NCI-H187 (cell line): ENCODE data around the gene NDUFAF8.
"Not testable (repeated sequence)": the region's sequence is repeated elsewhere in the genome, so short reads cannot be mapped to it uniquely, and the experiment has no call there.

Experiments
- DNase-seq, 2 experiments: peaks; one replicate each; lab custom pipeline; 2025; lab: John Stamatoyannopoulos, UW

NDUFAF8 gene

GRCh38 chr17:81223762-81224130, 15.4 kb upstream of the NDUFAF8 start:
- DNase-seq, result no peak

- DNase-seq, result not testable (repeated sequence)
Measured at GRCh38 chr17:81227630-81228029, 11.5 kb upstream of the NDUFAF8 start.

GRCh38 chr17:81228420-81228819, 10.7 kb upstream of the NDUFAF8 start:
- no peak for DNase-seq

GRCh38 chr17:81228834-81229665, 10.1 kb upstream of the NDUFAF8 start:
- DNase-seq, result no peak

GRCh38 chr17:81229666-81229920, 9.5 kb upstream of the NDUFAF8 start:
- DNase-seq, result no peak

GRCh38 chr17:81230043-81230820, 8.9 kb upstream of the NDUFAF8 start:
- no peak for DNase-seq

GRCh38 chr17:81231121-81231645, 7.9 kb upstream of the NDUFAF8 start:
- DNase-seq, result no peak

GRCh38 chr17:81231766-81232581, 7.1 kb upstream of the NDUFAF8 start:
- DNase-seq, result no peak

- no peak for DNase-seq
Measured at GRCh38 chr17:81232616-81233241, 6.4 kb upstream of the NDUFAF8 start.

GRCh38 chr17:81233316-81233715, 5.8 kb upstream of the NDUFAF8 start:
- no peak for DNase-seq

GRCh38 chr17:81233811-81234505, 5.2 kb upstream of the NDUFAF8 start:
- no peak for DNase-seq

- no peak for DNase-seq
Measured at GRCh38 chr17:81234506-81234855, 4.6 kb upstream of the NDUFAF8 start.

- no peak for DNase-seq
Measured at GRCh38 chr17:81234940-81235821, 3.9 kb upstream of the NDUFAF8 start.

- no peak for DNase-seq
Measured at GRCh38 chr17:81235822-81236740, 3.0 kb upstream of the NDUFAF8 start.

- no peak for DNase-seq
Measured at GRCh38 chr17:81236784-81237183, 2.3 kb upstream of the NDUFAF8 start.

GRCh38 chr17:81237591-81238489, 1.3 kb upstream of the NDUFAF8 start:
- peak; percentile 29 to 54 for DNase-seq

GRCh38 chr17:81238490-81238814, 666 bp upstream of the NDUFAF8 start:
- no peak for DNase-seq
